ENCODE results near the gene IRF5. TPM values are rescaled to one million over a fixed set of nuclear protein-coding genes. Genes with fewer than 3 reads are reported as not detected.

Gene IRF5
- total RNA-seq, 1 experiment from 2014 or later: 0.66 TPM

- TF ChIP-seq ZMAT4 (CRISPR knock-in tag; IDR thresholded peaks at IDR 0.05): no peak
- TF ChIP-seq ATF2 (CRISPR knock-in tag; IDR thresholded peaks at IDR 0.05; ENCODE audit: borderline replicate concordance, low read depth): no peak
- TF ChIP-seq GTF2I (CRISPR knock-in tag; conservative IDR thresholded peaks at IDR 0.05): no peak
- TF ChIP-seq E2F4 (CRISPR knock-in tag; IDR thresholded peaks at IDR 0.05; ENCODE audit: borderline replicate concordance, low read depth): no peak
- TF ChIP-seq E2F1 (CRISPR knock-in tag; IDR thresholded peaks at IDR 0.05): no peak
- TF ChIP-seq KAT7 (CRISPR knock-in tag; IDR thresholded peaks at IDR 0.05; ENCODE audit: borderline replicate concordance): no peak
- no peak for TF ChIP-seq ZNF396 (CRISPR knock-in tag; IDR thresholded peaks at IDR 0.05; ENCODE audit: borderline replicate concordance)
- TF ChIP-seq EMX1 (CRISPR knock-in tag; IDR thresholded peaks at IDR 0.05): no peak
- TF ChIP-seq ZBTB21 (CRISPR knock-in tag; IDR thresholded peaks at IDR 0.05; ENCODE audit: borderline replicate concordance): no peak
- no peak for TF ChIP-seq NR3C1 (CRISPR knock-in tag; conservative IDR thresholded peaks at IDR 0.05; ENCODE audit: low read depth)
- TF ChIP-seq JUN (CRISPR knock-in tag; IDR thresholded peaks at IDR 0.05): no peak
- TF ChIP-seq ATF3 (CRISPR knock-in tag; conservative IDR thresholded peaks at IDR 0.05): no peak
- TF ChIP-seq MAX (CRISPR knock-in tag; IDR thresholded peaks at IDR 0.05): no peak
Observed at GRCh38 chr7:128915271-128915819, 22.4 kb upstream of the IRF5 start (continued).

GRCh38 chr7:128915841-128916642, 21.7 kb upstream of the IRF5 start:
- H3K9me3 Mint-ChIP-seq: no peaks in the 10 kb centered on the region
- no peaks in the 10 kb centered on the region for H3K36me3 Mint-ChIP-seq
- peak; percentile 12 for ATAC-seq
- DNase-seq (ENCODE audit: low spot score): peak; percentile 55
- H3K4me1 Mint-ChIP-seq: peaks cover 27% of the 10 kb centered on the region
- no peak overlapping the region for H3K27ac Mint-ChIP-seq
- POLR2A ChIA-PET: no interaction called here
- CTCF ChIA-PET: interaction anchor here (1.0 to 1.1 kb wide), 2 partner anchors 31 to 175 kb away, joined by 3 read pairs; no protein-coding TSS in a partner anchor
- peaks cover 77% of the 10 kb centered on the region for H3K27me3 Mint-ChIP-seq (ENCODE audit: low read depth)
- H3K4me3 Mint-ChIP-seq: peak overlapping the region; percentile 90
- no peak for TF ChIP-seq ZNF232 (CRISPR knock-in tag; IDR thresholded peaks at IDR 0.05)
- TF ChIP-seq SOX15 (CRISPR knock-in tag; IDR thresholded peaks at IDR 0.05): no peak
- TF ChIP-seq ZBTB43 (CRISPR knock-in tag; IDR thresholded peaks at IDR 0.05): no peak
- TF ChIP-seq ZSCAN18 (CRISPR knock-in tag; IDR thresholded peaks at IDR 0.05): no peak
- no peak for TF ChIP-seq GTF2I (CRISPR knock-in tag; conservative IDR thresholded peaks at IDR 0.05)
- no peak for TF ChIP-seq ZNF512 (CRISPR knock-in tag; IDR thresholded peaks at IDR 0.05; ENCODE audit: borderline replicate concordance)
- no peak for TF ChIP-seq ETV6 (CRISPR knock-in tag; IDR thresholded peaks at IDR 0.05)
- TF ChIP-seq ATF1 (CRISPR knock-in tag; IDR thresholded peaks at IDR 0.05): no peak
- no peak for TF ChIP-seq TEAD4 (CRISPR knock-in tag; IDR thresholded peaks at IDR 0.05)
- no peak for TF ChIP-seq ZNF281 (CRISPR knock-in tag; IDR thresholded peaks at IDR 0.05)
